HT-29 (cell line): ENCODE results near the gene CCDC38. TPM values are rescaled to one million over a fixed set of nuclear protein-coding genes. Genes with fewer than 3 reads are reported as not detected.

Source experiments
- DNase-seq: peaks from one replicate; pipeline ENCODE4 v3.0.0-alpha.2; 2015; ENCODE audit warnings: low spot score
- total RNA-seq: library from RNA; depleted of rRNA; stranded (reverse); fragments of >200 nt; shearing (Covaris generic); gene quantifications from 2 replicates; pipeline ENCODE4 v1.2.3, GENCODE V29; 2014

Gene CCDC38
- total RNA-seq, 1 experiment from 2014 or later, result not detected

DNA sequence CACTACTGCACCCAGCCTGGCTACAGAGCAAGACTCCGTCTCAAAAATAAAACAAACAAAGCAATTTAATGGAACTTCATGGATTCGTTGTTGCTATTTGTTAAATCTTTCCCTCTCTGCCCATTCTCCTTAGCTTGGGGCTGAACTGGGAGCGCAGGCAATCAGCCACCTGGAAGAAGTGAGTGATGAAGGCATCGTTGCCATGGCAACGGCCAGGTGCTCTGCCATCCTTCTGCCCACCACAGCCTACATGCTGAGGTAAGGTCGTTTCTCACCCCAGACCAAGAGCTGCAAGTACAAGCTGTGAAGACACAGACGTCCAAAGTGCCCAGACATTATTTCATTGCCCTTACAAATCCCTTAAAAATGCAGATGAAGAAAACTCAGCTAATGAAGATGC is 19.8 kb upstream of the CCDC38 start:
- no peak for DNase-seq

DNA sequence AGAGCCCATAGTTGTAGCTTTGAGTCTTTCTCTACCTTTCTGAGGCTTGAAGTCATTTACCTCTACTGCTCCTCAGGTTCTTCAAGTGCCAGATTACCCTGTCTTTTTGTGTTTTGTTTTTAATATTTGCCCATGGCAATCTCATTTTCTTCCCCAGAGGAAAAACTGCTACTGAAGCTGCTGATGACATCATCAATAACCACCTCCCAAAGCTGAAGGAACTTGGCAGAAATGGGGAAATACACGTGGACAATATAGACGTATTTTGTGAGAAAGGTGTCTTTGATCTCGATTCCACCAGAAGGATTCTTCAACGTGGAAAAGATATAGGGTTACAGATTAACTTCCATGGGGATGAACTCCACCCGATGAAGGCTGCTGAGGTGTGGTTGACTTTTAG is 17.8 kb upstream of the CCDC38 start:
- DNase-seq, result no peak

DNA sequence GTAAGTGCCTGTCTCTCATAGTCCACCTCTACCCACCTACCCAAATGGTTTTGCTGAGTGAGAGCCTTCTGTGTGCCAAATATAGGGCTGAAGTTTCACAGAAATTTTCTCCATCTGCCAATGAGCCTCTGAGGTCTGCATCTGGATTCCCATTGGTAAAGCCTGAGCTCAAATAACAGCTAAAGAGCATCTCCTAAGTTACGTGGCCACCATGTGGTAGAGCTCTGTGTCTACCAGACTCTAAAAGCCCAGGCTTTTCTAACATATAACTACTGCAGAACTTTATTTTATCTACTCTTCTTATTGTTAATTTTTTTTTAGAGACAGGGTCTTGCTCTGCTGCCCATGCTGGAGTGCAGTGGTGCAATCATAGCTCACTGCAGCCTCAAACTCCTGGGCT is 16.7 kb upstream of the CCDC38 start:
- peak; percentile 16 for DNase-seq

DNA sequence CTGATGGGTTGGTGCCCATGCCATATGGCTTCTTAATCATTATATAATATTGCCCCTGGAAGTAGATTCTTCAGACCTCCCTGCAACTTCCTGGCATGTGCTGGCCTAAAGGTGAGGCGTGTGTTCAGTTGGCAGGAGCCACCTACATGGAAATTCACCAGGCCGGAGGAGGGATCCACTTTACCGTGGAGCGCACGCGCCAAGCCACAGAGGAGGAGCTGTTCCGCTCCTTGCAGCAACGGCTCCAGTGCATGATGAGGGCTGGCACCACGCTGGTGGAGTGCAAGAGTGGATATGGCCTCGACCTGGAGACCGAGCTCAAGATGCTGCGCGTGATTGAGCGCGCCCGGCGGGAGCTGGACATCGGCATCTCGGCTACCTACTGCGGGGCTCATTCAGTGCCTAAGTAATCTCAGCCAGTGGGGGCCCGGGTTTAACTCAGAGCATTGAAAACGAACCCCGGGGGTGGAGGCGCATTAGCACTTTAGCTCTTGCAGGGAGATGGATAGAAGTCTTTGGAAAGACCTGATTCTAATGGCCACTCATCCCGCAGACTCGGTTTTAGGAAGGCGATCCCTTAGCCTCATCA is 14.2 kb upstream of the CCDC38 start:
- no peak for DNase-seq

DNA sequence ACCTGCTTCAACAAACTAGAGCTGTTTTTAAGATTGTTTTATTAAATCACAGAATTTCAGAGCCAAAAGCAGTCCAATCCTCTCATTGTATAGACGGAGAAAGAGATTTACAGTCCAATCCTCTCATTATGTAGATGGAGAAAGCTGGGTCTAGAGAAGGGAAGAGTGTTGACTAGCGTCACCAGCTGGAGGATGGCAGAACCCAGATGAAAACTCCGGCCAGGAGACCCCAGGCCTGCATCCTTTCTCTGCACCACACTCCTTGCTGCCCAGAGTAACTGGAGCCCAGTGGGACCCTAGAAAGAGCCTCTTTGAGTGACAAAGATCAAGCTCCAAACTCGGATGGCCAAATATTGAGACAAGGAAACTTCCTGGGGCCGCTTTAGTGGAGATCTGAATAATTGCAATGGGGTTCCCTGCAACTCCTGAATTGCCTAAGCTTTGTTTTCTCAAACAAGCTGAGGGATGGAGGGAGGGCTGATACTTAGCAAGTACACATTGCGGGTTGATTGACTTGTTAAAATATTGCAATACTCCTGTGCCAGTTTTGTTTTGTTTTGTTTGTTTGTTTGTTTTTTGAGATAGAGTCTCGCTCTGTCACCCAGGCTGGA is 13.2 kb upstream of the CCDC38 start:
- DNase-seq, result no peak

DNA sequence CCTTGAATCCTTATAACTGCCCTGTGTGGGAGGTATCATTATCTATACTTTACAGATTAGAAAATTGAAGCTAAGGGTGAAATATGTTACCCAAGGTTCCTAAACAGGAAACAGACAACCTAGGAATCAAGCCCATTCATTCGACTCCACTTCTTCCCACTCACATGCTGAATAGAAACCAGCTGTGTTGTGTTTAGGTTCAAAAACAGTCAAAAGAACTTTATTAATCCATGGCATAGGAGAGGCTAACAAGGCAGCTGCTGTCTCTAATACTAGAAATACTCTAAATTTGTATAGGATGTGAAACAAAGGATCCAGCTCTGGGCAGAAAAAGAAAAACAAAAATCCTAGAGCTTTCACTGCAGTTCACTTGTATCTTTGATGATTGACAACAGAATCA is 10.6 kb upstream of the CCDC38 start:
- no peak for DNase-seq

DNA sequence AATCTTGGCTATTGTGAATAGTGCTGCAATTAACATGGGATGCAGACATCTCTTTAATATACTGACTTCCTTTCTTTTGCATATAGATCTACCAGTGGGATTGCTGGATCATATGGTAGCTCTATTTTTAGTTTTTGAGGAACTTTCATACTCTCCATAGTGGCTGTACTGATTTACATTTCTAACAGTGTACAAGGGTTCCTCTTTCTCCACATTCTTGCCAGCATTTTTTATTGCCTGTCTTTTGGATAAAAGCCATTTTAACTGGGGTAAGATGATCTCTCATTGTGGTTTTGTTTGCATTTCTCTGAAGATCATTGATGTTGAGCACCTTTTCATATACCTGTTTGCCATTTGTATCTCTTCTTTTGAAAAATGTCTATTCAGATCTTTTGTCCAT is 9.1 kb upstream of the CCDC38 start:
- no peak for DNase-seq

DNA sequence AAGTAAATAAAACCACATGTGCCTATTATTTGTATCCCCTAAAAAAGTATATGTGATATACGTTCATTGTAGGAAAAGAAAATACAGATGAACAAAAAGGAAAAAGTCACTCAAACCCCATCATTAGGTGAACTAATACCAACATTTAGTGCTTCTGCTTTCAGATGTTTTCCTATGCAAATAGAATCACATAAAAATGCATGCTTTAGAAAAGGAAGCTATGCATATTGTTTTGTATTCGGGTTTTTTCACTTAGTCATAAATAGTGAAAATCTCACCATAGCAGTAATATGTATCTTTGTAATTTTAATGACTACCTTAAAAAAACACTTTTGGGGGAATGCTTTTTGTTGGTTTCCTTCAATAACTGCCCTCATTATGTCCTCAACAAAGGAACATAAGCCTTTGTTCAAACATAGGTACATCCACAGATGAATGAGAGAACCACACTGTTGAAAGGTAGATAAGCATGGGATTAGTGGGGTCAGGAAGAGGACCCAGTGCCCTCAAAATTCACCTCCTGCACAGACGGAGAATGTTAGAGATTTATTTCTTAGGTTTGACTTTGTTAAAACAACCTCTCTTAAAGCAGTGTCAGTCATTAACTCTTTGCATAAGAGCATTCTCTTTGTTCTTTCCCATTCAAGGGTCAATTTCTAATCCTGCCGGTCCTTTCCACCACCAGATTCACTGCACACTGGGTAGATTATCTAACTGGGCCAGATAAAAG is 7.2 kb upstream of the CCDC38 start:
- no peak for DNase-seq

DNA sequence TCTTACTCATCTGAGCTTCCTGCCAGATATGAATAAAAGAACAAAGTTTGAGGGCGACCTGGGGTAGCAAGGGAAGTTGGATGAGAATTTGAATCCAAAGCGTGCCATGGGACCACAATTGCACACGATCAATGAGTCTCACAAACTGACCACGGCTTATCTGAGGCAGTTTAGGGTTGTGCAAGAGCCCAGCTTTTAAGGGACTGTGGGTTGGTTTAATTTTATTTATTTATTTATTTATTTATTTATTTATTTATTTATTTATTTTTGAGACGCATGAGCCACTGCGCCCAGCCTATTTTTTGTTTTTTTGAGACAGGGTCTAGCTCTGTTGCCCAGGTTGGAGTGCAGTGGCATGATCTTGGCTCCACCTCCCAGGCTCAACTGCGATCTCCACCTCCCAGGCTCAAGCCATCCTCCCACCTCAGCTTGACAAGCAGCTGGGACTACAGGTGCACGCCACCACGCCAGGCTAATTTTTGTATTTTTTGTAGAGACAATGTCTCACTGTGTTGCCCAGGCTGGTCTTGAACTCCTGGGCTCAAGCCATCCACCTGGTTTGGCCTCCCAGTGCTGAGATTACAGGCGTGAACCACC is 1.8 kb upstream of the CCDC38 start:
- DNase-seq, result no peak

DNA sequence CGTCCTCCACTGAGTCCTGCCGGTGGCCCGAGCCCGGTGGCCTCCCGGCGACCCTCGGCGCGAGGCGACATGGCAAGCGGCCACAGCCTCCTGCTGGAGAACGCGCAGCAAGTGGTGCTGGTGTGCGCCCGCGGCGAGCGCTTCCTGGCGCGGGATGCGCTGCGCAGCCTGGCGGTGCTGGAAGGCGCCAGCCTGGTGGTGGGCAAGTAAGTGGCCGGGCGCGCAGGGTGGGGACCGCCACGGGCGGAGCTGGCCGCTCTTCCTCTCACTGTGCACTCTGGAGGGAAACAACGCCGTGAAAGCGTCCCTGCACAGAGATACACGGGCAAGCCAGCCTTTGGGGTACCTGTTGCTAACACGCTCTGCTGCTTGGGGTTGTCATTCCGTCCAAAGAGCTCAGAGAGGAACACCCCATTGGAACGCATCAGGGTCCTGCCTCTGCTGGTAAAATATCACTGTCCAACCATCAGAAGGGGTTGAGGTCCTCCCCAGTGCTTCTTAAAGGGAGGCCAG is 972 bp upstream of the CCDC38 start, which contains the start of gene AMDHD1:
Gene AMDHD1, plus strand, starts transcription at position 2 of the 513 bp plus-strand sequence. Its CDS starts 68 bp downstream, at position 70.
- peak; percentile 59 for DNase-seq

DNA sequence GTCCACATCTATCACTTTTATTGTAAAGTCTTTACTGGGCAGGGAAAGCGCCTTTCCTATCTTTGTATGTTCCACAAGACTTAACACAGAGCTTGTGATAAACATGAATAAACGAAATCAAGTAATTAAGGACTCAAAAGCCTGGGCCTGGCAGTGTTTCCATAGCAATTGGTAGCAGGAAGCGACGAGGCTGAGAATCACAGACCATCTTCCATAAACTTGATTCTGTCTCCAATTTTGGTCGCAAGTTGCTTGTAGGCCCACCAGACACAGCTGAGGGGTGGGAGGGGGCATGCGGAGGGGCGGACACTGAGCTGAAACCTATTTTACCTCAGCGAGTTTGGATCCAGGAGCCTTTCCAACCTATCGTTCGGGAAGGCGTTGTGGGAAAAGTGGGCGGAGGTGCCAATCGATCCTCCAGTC is 302 bp downstream of the CCDC38 start:
- DNase-seq, result no peak

DNA sequence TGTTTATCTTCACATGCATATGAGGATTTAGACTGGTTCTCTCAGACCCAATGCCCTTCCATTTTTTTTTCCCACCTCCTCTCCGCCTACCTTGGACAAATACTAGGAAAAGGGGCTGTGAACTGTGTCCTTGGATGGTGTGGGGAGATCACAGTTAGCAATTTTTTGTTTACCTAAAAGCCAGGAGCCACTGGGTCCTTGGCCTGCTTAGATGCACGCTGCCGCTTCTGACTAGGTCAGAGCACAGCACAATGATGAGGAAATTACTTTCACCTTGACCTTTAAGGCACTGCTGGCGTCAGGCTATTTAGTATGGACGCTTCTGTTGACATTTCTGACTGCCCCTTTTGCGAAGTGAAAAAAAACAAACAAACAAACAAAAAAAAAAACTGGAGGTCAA is 1.9 kb downstream of the CCDC38 start:
- DNase-seq, result no peak

DNA sequence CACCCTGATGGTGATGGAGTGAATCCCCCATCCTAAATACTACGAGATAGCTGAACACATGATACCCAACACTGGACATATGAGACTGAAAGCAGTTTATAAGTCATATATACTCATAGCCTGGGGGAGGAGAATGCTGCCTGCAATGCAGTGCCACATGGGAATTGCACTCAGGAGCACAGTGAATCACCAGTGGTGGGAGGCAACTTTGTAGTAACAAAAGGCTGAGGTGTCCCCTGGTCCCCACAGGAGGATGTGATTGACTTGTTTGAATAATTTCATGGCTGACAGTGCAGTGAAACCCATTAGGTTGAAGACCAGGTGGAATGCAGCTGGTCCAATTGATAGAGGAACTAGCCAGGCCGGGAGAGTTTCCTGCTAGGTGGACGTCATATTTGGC is 20.2 kb downstream of the CCDC38 start:
- DNase-seq, result no peak

DNA sequence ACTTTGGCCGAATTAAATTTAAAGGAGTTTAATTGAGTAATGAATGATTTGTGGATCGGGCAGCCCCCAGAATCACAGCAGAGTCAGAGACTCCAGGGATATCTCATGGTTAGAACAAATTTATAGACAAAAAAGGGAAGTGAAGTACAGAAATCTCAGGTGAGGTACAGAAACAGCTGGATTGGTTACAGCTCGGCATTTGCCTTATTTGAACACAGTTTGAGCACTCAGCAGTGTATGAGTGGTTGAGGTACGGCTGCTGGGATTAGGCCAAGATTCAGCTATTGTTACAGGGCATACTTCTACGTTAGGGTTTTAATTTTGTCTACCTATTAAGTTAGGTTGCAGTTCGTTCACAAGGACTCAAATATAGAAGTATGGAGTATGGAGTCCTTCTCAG is 23.3 kb downstream of the CCDC38 start:
- no peak for DNase-seq

DNA sequence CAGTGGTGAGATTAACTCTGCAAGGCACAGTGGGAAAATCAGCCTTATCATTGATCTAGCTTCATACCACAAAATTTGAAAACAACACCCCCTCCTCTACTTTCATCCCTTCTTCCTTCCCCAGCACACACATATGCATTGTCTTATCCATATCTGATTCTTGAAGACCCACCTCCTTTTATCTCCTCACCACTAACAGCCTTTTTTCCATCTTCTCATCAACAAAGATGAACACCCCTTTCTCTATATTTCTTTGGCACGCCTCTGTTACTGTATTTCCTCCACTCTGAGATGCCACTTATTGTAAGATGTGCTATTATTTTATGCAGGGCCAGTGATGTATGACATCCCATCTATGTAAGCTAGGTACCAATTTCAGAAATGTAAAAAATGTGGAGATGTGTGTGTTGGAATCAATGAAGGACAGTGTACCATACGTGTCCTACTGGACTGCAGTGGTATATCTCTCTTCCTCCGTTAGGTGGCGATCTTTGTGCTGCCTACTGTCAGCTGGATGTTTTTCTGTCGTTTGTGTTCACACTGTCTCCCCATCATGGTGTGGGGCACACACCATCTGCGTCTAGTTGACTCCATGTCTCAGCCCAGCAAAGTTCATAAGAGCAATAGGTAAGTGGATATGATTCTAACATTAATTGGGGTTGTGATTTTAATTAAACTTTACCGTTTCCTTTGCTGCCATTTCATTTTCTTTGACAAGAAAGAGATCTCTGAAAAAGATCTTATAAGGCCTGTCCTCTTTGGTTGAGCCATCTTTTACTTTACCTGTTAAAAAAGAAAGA is 24.0 kb downstream of the CCDC38 start:
- DNase-seq, result peak; percentile 56

DNA sequence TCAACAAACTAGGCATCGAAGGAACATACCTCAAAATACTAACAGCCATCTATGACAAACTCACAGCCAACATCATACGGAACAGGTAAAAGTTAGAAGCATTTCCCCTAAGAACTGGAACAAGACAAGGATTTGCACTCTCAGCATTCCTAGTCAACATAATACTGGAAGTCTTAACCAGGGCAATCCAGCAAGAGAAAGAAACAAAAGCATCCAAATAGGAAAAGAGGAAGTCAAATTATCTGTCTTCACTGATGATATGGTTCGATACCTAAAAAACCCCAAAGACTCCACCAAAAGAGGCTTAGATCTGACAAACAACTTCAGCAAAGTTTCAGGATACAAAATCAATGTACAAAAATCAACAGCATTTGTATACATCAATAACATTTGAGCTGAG is 32.5 kb downstream of the CCDC38 start:
- no peak for DNase-seq

DNA sequence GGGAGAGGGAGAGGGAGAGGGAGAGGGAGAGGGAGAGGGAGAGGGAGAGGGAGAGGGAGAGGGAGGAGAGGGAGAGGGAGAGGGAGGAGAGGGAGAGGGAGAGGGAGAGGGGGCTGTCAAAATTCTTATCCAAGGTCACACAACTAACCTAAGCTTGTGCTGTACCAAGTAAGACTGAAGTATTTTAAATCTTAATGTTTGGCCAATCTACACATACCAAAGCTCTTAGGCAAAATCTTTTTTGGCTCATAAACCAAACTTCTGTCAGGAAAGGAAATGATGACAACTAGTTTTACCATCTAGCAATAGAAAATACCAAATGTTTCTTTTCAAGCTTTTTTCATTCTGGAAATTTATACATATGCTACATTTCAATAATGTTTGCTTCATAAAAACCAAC is 33.8 kb downstream of the CCDC38 start:
- DNase-seq, result no peak

DNA sequence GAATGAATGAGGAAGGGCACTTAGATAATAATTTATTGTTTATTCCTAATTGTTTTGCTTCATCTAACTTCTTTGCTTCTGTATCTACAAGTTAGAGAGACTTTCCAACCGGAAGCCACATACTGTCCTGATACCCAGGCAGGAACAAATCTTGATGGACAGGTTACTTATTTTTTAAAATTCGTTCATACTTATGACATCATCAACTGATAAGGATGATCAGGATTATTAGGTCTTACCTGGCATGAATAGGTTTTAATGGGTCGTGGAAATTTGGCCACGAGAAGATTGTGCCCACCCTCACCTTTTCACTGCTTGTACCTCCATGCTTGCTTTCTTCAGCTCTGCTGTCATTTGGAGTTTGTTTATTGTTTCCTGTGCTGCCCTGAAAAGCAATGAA is 44.3 kb downstream of the CCDC38 start:
- no peak for DNase-seq

DNA sequence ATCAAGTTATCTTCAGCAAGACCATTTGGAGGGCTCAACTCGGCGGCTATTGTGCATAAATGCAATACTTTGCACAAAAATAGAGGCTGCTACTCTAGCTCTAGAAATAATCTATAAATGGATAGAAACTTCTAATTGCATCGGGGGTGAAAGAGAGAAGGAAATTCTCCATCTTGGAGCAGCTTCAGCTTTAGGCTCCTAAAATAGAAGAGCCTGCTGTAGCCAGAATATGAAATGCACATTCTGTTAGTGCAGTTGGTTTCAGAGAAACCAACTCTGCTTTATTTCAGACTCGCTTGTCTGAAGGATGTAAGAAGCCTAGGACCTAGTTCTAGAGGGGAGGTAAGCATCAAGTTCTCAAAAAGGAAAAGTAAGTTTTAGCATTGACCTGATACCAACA is 45.6 kb downstream of the CCDC38 start:
- no peak for DNase-seq

DNA sequence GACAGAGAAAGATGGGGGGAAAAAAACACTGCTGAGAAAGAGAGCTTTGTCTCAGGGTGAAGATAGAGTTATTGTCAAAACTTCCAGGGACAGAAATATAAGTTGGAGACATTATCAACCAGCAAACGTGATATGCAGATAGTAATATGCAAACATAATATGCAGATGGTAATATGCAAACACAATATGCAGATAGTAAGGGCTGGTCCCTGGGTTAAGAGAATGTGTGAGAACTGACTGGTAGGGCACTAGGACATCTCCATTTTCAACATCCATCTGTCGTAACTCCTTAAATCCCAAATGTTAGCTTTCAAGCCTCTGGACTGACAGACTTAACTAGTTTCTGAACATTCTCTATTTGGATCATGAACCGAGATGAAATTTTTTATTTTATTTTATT is 51.5 kb downstream of the CCDC38 start:
- DNase-seq, result no peak

DNA sequence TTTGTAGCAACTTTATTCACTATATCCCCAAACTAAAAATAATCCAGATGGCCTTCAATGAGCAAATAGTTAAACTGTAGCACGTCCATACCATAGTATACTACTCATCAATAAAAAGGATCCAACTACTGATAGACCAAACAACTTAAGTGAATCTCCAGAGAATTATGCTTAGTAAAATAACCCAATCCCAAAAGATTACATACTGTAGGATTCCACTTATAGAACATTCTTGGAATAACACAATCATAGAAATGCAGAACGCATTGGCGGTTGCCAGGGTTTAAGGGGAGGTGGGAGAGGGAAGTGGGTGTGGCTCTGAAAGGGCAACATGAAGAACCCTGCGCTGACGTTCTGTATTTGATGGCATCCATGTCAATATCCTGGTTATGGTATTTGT is 55.1 kb downstream of the CCDC38 start:
- no peak for DNase-seq

DNA sequence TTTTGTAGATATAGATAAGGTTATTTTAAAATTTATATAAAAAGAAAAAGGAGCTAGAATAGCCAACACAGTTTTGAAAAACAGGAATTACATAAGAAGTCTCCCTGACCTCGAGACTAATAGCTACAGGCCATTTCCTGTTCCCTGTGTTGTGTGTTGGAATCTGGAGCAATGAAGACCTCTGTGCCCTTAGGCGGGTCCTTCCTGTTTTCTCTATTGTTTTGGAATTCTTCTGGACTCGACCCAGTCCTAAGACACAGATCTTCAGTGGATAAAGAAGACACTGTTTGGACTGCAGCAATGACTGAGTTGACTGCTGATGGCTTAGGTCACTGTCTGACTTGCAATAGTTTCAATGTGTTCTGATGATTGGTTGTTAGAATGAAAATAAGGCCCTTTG is 57.4 kb downstream of the CCDC38 start:
- no peak for DNase-seq
